Fibroblast of skin of abdomen (primary cell): ENCODE measurements around the gene LRP8.
A peak's percentile ranks its signal among the peaks of the same experiment; 100 is the strongest.
"Not testable (repeated sequence)": the region's sequence is repeated elsewhere in the genome, so short reads cannot be mapped to it uniquely, and the experiment has no call there.

Experiments used
- DNase-seq: peaks from one replicate; pipeline ENCODE4 v3.0.0-alpha.2; 2013

LRP8 gene

GRCh38 chr1:53303726-53304515 is 23.9 kb downstream of the LRP8 start:
- no peak for DNase-seq

GRCh38 chr1:53303243-53303642 is 24.6 kb downstream of the LRP8 start:
- no peak for DNase-seq

GRCh38 chr1:53299233-53299632 is 28.6 kb downstream of the LRP8 start:
- no peak for DNase-seq

GRCh38 chr1:53298045-53298637 is 29.7 kb downstream of the LRP8 start:
- DNase-seq = no peak

GRCh38 chr1:53297195-53297594 is 30.7 kb downstream of the LRP8 start:
- no peak for DNase-seq

GRCh38 chr1:53296117-53296749 is 31.6 kb downstream of the LRP8 start:
- no peak for DNase-seq

GRCh38 chr1:53295726-53296116 is 32.1 kb downstream of the LRP8 start:
- DNase-seq = no peak

- DNase-seq = no peak
Measured at GRCh38 chr1:53295295-53295694, 32.6 kb downstream of the LRP8 start.

GRCh38 chr1:53294567-53294966 is 33.3 kb downstream of the LRP8 start:
- DNase-seq = peak; percentile 52

- no peak for DNase-seq
Measured at GRCh38 chr1:53294061-53294460, 33.8 kb downstream of the LRP8 start.

GRCh38 chr1:53293123-53293522 is 34.7 kb downstream of the LRP8 start:
- no peak for DNase-seq

GRCh38 chr1:53292690-53293089 is 35.2 kb downstream of the LRP8 start:
- no peak for DNase-seq

GRCh38 chr1:53291574-53291973 is 36.3 kb downstream of the LRP8 start:
- no peak for DNase-seq

- DNase-seq = no peak
Measured at GRCh38 chr1:53288790-53289429, 39.0 kb downstream of the LRP8 start.

- no peak for DNase-seq
Measured at GRCh38 chr1:53288002-53288789, 39.7 kb downstream of the LRP8 start.

GRCh38 chr1:53286955-53287354 is 40.9 kb downstream of the LRP8 start:
- no peak for DNase-seq

GRCh38 chr1:53285969-53286760 is 41.7 kb downstream of the LRP8 start:
- DNase-seq = no peak

- DNase-seq = no peak
Measured at GRCh38 chr1:53285546-53285945, 42.3 kb downstream of the LRP8 start.

GRCh38 chr1:53284224-53285020 is 43.4 kb downstream of the LRP8 start:
- DNase-seq = no peak

GRCh38 chr1:53283156-53283555 is 44.7 kb downstream of the LRP8 start:
- not testable (repeated sequence) for DNase-seq

- DNase-seq = no peak
Measured at GRCh38 chr1:53281133-53281532, 46.7 kb downstream of the LRP8 start.
